Stimulated activated CD4-positive, alpha-beta T cell treated with anti-CD3 and anti-CD28 coated beads, Interleukin-2, amount 100 ng/mL, for 24 hours (primary cell): ENCODE measurements around the gene OR6K6.

Experiments used
- DNase-seq, 2 donors: peaks; one replicate each; pipeline ENCODE4 v3.0.0-alpha.2; 2020

Gene OR6K6

DNA sequence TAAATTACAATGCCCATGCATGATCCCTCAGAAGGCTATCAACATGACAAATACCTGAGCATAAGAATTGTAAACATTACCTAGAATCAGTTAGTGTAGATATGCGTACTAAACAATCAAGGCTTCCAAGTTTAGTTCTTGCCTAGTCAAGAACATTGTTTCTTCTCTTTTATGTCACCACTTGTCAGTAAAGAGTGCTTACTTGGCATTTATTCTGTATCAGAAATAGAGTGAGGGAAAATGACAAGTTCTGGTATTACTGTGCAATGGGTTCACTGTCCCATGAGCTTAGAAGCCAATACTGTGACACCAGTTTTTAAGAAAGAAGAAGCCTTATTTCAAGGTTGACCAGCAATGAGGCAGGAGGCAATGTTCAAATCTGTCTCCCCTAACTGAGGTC is 49.2 kb downstream of the OR6K6 start:
- no peak for DNase-seq
